PFSK-1 (cell line): Measurements from ENCODE around the gene USB1.

Experiments used
- FOXP2 ChIP-seq: optimal IDR thresholded peaks from 2 replicates; pipeline ENCODE3; 2011; ENCODE audit warnings: borderline replicate concordance, control low read depth, inconsistent platforms; ENCODE audit not compliant: insufficient read depth; ENCODE audit errors: extremely low read length, extremely low read depth
- POLR2AphosphoS5 ChIP-seq: IDR thresholded peaks from 2 replicates; pipeline ENCODE4 v1.6.1; 2012; ENCODE audit warnings: low read depth, mild to moderate bottlenecking, control low read depth, low read length, moderate library complexity
- REST ChIP-seq, 2 experiments: IDR thresholded peaks; 2 replicates each; pipeline versions ENCODE4 v1.6.1 to v1.8.0; 2011 to 2012; ENCODE audit warnings: low read depth in 2 of 2, low read length in 2 of 2, control low read depth in 1 of 2, inconsistent platforms in 1 of 2, mild to moderate bottlenecking in 1 of 2, moderate library complexity in 1 of 2; ENCODE audit not compliant: insufficient read depth in 1 of 2
- SIN3A ChIP-seq: IDR thresholded peaks from 2 replicates; pipeline ENCODE4 v1.6.1; 2012; ENCODE audit warnings: mild to moderate bottlenecking, low read length, moderate library complexity, borderline replicate concordance; ENCODE audit not compliant: insufficient read depth
- TAF1 ChIP-seq: IDR thresholded peaks from 2 replicates; pipeline ENCODE4 v1.6.1; 2012; ENCODE audit warnings: low read length, control low read depth, borderline replicate concordance; ENCODE audit not compliant: insufficient read depth

DNA sequence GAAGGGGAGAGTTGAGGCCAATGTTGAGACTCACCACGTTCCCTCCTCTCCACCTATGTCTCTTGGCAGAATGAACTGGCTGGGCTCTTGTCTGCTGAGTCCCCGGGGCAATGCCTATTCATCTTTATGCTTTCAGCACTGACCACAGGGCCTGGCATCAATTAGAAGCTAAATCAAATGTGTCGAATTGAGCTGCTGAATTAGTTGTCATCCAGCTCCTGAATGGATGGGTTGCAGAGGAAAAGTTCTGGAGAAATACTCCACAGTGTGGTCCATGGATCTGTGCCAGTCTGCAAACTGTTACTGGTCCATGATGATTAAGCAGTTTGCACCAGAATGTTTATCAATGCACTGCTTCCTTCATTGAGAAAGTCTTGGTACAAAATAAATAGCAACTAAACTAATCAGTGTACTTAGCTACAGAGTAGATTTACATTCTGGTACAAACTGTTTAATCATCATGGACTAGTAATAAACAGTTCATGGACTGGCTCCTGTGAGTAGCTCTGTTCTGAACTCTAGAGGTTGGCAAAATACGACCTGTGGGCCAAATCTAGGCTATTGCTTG, 34.9 kb upstream of the USB1 start:
- no peak for TF ChIP-seq FOXP2
- no peak for TF ChIP-seq REST (IDR thresholded peaks at IDR 0.05; ENCODE audit: insufficient read depth in 1 of 2, low read depth in 2 of 2, low read length in 2 of 2)
- no peak for TF ChIP-seq POLR2AphosphoS5
- no peak for TF ChIP-seq SIN3A
- TF ChIP-seq TAF1: no peak
